ENCODE measurements around the gene EFS. TPM values are rescaled to one million over a fixed set of nuclear protein-coding genes. Genes with fewer than 3 reads are reported as not detected.

Gene EFS
- total and polyA plus RNA-seq, 2 of the 8 experiments (the other 6 are each of a cell fraction or from before 2014, with no cell fraction given), result 27.8 to 28.6 TPM

DNA sequence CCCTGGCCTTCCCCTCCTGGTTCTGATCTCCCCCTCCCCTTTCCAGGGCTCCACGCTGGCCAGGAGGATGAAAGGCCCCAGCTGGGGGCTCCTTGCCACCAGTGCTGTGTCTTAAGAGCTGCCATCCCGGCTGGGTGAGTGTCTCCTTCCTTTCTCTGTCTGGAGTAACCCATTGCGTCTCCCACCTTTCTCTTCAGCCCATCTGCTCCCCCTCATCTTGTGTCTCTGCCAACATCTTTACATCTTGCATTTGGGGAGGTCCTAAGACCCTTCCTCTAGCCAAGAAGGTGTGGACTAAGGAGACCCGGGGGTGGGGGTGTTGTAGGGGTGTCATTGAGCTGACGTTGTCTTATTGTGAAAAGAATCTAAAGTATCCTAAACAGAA, 57.8 kb downstream of the EFS start (continued):
- TF ChIP-seq, protein P1, sequence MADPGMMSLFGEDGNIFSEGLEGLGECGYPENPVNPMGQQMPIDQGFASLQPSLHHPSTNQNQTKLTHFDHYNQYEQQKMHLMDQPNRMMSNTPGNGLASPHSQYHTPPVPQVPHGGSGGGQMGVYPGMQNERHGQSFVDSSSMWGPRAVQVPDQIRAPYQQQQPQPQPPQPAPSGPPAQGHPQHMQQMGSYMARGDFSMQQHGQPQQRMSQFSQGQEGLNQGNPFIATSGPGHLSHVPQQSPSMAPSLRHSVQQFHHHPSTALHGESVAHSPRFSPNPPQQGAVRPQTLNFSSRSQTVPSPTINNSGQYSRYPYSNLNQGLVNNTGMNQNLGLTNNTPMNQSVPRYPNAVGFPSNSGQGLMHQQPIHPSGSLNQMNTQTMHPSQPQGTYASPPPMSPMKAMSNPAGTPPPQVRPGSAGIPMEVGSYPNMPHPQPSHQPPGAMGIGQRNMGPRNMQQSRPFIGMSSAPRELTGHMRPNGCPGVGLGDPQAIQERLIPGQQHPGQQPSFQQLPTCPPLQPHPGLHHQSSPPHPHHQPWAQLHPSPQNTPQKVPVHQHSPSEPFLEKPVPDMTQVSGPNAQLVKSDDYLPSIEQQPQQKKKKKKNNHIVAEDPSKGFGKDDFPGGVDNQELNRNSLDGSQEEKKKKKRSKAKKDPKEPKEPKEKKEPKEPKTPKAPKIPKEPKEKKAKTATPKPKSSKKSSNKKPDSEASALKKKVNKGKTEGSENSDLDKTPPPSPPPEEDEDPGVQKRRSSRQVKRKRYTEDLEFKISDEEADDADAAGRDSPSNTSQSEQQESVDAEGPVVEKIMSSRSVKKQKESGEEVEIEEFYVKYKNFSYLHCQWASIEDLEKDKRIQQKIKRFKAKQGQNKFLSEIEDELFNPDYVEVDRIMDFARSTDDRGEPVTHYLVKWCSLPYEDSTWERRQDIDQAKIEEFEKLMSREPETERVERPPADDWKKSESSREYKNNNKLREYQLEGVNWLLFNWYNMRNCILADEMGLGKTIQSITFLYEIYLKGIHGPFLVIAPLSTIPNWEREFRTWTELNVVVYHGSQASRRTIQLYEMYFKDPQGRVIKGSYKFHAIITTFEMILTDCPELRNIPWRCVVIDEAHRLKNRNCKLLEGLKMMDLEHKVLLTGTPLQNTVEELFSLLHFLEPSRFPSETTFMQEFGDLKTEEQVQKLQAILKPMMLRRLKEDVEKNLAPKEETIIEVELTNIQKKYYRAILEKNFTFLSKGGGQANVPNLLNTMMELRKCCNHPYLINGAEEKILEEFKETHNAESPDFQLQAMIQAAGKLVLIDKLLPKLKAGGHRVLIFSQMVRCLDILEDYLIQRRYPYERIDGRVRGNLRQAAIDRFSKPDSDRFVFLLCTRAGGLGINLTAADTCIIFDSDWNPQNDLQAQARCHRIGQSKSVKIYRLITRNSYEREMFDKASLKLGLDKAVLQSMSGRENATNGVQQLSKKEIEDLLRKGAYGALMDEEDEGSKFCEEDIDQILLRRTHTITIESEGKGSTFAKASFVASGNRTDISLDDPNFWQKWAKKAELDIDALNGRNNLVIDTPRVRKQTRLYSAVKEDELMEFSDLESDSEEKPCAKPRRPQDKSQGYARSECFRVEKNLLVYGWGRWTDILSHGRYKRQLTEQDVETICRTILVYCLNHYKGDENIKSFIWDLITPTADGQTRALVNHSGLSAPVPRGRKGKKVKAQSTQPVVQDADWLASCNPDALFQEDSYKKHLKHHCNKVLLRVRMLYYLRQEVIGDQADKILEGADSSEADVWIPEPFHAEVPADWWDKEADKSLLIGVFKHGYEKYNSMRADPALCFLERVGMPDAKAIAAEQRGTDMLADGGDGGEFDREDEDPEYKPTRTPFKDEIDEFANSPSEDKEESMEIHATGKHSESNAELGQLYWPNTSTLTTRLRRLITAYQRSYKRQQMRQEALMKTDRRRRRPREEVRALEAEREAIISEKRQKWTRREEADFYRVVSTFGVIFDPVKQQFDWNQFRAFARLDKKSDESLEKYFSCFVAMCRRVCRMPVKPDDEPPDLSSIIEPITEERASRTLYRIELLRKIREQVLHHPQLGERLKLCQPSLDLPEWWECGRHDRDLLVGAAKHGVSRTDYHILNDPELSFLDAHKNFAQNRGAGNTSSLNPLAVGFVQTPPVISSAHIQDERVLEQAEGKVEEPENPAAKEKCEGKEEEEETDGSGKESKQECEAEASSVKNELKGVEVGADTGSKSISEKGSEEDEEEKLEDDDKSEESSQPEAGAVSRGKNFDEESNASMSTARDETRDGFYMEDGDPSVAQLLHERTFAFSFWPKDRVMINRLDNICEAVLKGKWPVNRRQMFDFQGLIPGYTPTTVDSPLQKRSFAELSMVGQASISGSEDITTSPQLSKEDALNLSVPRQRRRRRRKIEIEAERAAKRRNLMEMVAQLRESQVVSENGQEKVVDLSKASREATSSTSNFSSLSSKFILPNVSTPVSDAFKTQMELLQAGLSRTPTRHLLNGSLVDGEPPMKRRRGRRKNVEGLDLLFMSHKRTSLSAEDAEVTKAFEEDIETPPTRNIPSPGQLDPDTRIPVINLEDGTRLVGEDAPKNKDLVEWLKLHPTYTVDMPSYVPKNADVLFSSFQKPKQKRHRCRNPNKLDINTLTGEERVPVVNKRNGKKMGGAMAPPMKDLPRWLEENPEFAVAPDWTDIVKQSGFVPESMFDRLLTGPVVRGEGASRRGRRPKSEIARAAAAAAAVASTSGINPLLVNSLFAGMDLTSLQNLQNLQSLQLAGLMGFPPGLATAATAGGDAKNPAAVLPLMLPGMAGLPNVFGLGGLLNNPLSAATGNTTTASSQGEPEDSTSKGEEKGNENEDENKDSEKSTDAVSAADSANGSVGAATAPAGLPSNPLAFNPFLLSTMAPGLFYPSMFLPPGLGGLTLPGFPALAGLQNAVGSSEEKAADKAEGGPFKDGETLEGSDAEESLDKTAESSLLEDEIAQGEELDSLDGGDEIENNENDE (IDR thresholded peaks at IDR 0.05; ENCODE audit: insufficient replicate concordance, low read length), result no peak
- TF ChIP-seq RBBP5 (IDR thresholded peaks at IDR 0.05; ENCODE audit: borderline replicate concordance, low read depth, low read length), result no peak
- TF ChIP-seq, protein P2, sequence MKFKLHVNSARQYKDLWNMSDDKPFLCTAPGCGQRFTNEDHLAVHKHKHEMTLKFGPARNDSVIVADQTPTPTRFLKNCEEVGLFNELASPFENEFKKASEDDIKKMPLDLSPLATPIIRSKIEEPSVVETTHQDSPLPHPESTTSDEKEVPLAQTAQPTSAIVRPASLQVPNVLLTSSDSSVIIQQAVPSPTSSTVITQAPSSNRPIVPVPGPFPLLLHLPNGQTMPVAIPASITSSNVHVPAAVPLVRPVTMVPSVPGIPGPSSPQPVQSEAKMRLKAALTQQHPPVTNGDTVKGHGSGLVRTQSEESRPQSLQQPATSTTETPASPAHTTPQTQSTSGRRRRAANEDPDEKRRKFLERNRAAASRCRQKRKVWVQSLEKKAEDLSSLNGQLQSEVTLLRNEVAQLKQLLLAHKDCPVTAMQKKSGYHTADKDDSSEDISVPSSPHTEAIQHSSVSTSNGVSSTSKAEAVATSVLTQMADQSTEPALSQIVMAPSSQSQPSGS (IDR thresholded peaks at IDR 0.05; ENCODE audit: low read length), result no peak
- TF ChIP-seq RFX5 (IDR thresholded peaks at IDR 0.05; ENCODE audit: borderline replicate concordance, low read depth, low read length), result no peak
- no peak for TF ChIP-seq TEAD4 (IDR thresholded peaks at IDR 0.05; ENCODE audit: low read depth, low read length)
- no peak for TF ChIP-seq RNF2 (IDR thresholded peaks at IDR 0.05; ENCODE audit: borderline replicate concordance, low read depth, low read length, missing control alignments, poor library complexity, severe bottlenecking)
